Natural killer cell (primary cell): ENCODE data around the gene SIGLEC7. TPM values are rescaled to one million over a fixed set of nuclear protein-coding genes. Genes with fewer than 3 reads are reported as not detected.
A peak's percentile ranks its signal among the peaks of the same experiment; 100 is the strongest.

ENCODE experiments used
- ATAC-seq, 3 donors: fragments of 150-1000 bp in 2 of 3; fragments of 200-7000 bp in 1 of 3; cut with Tn5 transposase; 1 replicate in 1 of 3; 2 replicates in 2 of 3; pipeline ENCODE4 v1.10.0; 2021; ENCODE audit warnings: mild to moderate bottlenecking in 2 of 3, moderate library complexity in 2 of 3
- DNase-seq, 2 donors: peaks; one replicate each; pipeline versions ENCODE4 v3.0.0 to v3.0.0-alpha.2; 2013 to 2021; ENCODE audit warnings: mixed read lengths in 1 of 2
- H3K27ac ChIP-seq: one replicate; pipeline ENCODE4 v1.5.1; 2013; ENCODE audit warnings: mild to moderate bottlenecking, low read length
- H3K27me3 ChIP-seq: one replicate; pipeline ENCODE4 v1.6.1; 2013; ENCODE audit warnings: low read length; ENCODE audit not compliant: control insufficient read depth, insufficient read depth
- H3K36me3 ChIP-seq: one replicate; pipeline ENCODE4 v1.6.1; 2013; ENCODE audit warnings: low read length; ENCODE audit not compliant: control insufficient read depth, insufficient read depth
- H3K4me1 ChIP-seq: one replicate; pipeline ENCODE4 v1.6.1; 2013; ENCODE audit warnings: low read length; ENCODE audit not compliant: control insufficient read depth, insufficient read depth
- H3K4me3 ChIP-seq: one replicate; pipeline ENCODE4 v1.5.1; 2013; ENCODE audit warnings: low read length
- H3K9me3 ChIP-seq: one replicate; pipeline ENCODE4 v1.6.1; 2013; ENCODE audit warnings: low read length; ENCODE audit not compliant: control insufficient read depth, insufficient read depth
- H3K27ac Mint-ChIP-seq, 2 donors: one replicate each; pipeline ENCODE4 v1.8.0; 2022; ENCODE audit warnings: mild to moderate bottlenecking in 2 of 2, mixed read lengths in 2 of 2, moderate library complexity in 1 of 2
- H3K27me3 Mint-ChIP-seq, 2 donors: one replicate each; pipeline ENCODE4 v1.8.0; 2022; ENCODE audit warnings: low read depth in 2 of 2, mixed read lengths in 2 of 2
- H3K36me3 Mint-ChIP-seq: one replicate; pipeline ENCODE4 v1.8.0; 2022; ENCODE audit warnings: mixed read lengths
- H3K4me1 Mint-ChIP-seq, 2 donors: one replicate each; pipeline ENCODE4 v1.8.0; 2022; ENCODE audit warnings: mixed read lengths in 2 of 2
- H3K4me3 Mint-ChIP-seq: one replicate; pipeline ENCODE4 v1.8.0; 2022; ENCODE audit warnings: mild to moderate bottlenecking, moderate library complexity, mixed read lengths
- H3K9me3 Mint-ChIP-seq, 2 donors: one replicate each; pipeline ENCODE4 v1.8.0; 2022; ENCODE audit warnings: mixed read lengths in 2 of 2
- WGBS: methylation state at CpG from one replicate; pipeline ENCODE4 v1.1.7; 2013; ENCODE audit warnings: missing lambda C conversion rate; ENCODE audit not compliant: insufficient coverage; 5-methylcytosine and 5-hydroxymethylcytosine counted together
- intact Hi-C: fragments of 100-400 bp; cut with micrococcal nuclease; formaldehyde crosslinking; loops from one replicate; pipeline ENCODE4 v1.14.2; 2022
- total RNA-seq, 4 donors: library from RNA; stranded (reverse); fragments of 120-200 nt in 1 of 4; gene quantifications; one replicate each; pipeline versions ENCODE4 v1.2.3 to v1.2.4, GENCODE V29; 2013 to 2022
- TF ChIP-seq, protein P1 (sequence below): fragments of 200-600 bp; IDR thresholded peaks from one replicate; pipeline ENCODE4 v1.8.0; 2022; ENCODE audit warnings: antibody characterized with exemption

SIGLEC7 gene
- total RNA-seq, 3 donors from 2014 or later (not counting 1 experiment from before 2014, with no cell fraction given) = 48.6 to 56.0 (median 49.5) TPM

DNA sequence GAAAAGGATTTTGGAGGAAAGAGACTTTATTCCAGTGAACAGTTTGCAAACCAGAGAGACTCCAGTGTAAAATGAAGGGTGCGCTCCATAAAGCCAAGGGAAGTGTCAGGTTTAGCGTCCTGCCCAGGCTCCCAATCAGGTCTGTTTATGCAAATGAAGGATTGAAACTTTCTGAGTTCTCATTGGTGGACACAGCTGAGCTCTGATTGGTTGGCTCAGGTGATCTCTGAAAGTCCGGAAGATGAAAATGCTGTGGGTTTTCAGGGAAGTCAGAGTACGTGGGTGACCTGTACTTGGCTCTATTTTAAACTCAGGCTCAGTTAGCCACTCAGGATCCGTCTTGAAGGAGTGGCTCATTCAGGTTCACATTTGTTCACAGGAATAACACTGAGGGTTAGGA, 54.1 kb downstream of the SIGLEC7 start:
- Histone ChIP-seq H3K9me3 (no peaks in the 10 kb centered on the region), H3K27me3 (no peaks in the 10 kb centered on the region), H3K4me3 (no peak overlapping the region), H3K36me3 (no peaks in the 10 kb centered on the region), H3K4me1 (peaks cover 10% of the 10 kb centered on the region), H3K27ac (no peak overlapping the region)
- DNase-seq (no peak), ATAC-seq (no peak)
- H3K27me3 Mint-ChIP-seq = peaks cover 8 to 17% of the 10 kb centered on the region in 2 donors
- no peaks in the 10 kb centered on the region for H3K36me3 Mint-ChIP-seq
- no peak overlapping the region for H3K4me3 Mint-ChIP-seq
- no peaks in the 10 kb centered on the region for H3K9me3 Mint-ChIP-seq
- intact Hi-C loops = no loop called here
- no peak overlapping the region for H3K27ac Mint-ChIP-seq
- WGBS = 84% methylated on average over 4 of the region's 5 CpGs
- TF ChIP-seq, protein P1, sequence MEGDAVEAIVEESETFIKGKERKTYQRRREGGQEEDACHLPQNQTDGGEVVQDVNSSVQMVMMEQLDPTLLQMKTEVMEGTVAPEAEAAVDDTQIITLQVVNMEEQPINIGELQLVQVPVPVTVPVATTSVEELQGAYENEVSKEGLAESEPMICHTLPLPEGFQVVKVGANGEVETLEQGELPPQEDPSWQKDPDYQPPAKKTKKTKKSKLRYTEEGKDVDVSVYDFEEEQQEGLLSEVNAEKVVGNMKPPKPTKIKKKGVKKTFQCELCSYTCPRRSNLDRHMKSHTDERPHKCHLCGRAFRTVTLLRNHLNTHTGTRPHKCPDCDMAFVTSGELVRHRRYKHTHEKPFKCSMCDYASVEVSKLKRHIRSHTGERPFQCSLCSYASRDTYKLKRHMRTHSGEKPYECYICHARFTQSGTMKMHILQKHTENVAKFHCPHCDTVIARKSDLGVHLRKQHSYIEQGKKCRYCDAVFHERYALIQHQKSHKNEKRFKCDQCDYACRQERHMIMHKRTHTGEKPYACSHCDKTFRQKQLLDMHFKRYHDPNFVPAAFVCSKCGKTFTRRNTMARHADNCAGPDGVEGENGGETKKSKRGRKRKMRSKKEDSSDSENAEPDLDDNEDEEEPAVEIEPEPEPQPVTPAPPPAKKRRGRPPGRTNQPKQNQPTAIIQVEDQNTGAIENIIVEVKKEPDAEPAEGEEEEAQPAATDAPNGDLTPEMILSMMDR = no peak
- H3K4me1 Mint-ChIP-seq = peaks cover 7 to 11% of the 10 kb centered on the region in 2 donors

DNA sequence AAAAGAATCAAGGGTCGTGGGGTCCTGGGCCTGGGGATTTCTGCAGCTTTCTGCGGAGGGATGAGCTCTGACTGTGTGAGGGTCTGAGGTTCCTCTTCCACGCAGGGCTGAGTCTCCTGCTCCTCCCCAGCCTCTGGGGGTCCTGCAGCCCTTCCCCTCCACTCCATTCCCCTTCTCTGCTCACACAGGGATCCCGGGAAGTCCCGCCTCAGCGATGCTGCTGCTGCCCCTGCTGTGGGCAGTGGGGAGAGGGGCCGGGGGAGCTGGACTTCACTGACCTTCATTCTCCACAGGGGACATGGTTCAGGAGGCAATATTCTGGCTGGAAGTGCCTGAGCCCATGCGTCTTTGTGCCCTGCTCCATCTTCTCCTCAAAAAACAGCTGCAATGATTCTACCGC, 56.5 kb downstream of the SIGLEC7 start:
- H3K4me1 ChIP-seq = peaks cover 10% of the 10 kb centered on the region
- no peak overlapping the region for H3K27ac ChIP-seq
- 90% methylated on average over 9 of the region's 9 CpGs for WGBS
- H3K9me3 ChIP-seq = no peaks in the 10 kb centered on the region
- H3K4me3 ChIP-seq = no peak overlapping the region
- Mint-ChIP-seq H3K9me3 (no peaks in the 10 kb centered on the region), H3K36me3 (no peaks in the 10 kb centered on the region), H3K27ac (no peak overlapping the region), H3K27me3 (peaks cover 10 to 21% of the 10 kb centered on the region in 2 donors), H3K4me3 (no peak overlapping the region), H3K4me1 (peaks cover 7 to 11% of the 10 kb centered on the region in 2 donors)
- intact Hi-C loops = no loop called here
- no peaks in the 10 kb centered on the region for H3K36me3 ChIP-seq
- TF ChIP-seq, protein P1 = no peak
- peaks cover 2% of the 10 kb centered on the region for H3K27me3 ChIP-seq
- ATAC-seq (no peak), DNase-seq (no peak)

DNA sequence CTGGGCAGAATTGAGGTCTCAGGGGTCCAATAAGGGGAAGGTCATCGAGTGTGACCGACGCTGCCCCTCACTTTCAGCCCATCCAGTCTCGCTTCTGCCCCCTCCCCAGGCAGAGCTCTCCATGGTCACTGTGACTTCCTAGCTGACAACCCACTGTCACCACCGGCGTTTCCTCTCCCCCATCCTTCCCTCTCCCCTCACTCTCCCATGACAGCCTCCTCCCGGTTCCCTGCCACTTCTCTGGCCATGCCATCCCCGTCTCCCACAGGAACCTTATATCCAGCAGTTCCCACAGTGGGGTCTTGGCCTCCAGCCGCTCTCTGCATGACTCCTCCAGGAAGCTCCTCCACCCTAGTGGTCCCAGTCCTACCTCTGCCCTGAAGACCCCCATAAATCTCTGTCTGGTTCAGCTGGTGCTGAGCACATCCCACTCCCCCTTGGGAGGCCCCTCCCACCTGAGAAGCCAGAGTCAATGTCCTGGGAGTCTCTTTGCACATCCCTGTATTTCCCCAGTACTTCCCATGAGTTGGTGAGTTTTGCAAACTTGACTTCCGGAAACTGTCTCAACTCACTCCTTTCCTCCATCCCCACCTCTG, 58.1 kb downstream of the SIGLEC7 start:
- H3K27me3 ChIP-seq = peaks cover 2% of the 10 kb centered on the region
- H3K4me3 ChIP-seq = no peak overlapping the region
- TF ChIP-seq, protein P1 = no peak
- Mint-ChIP-seq H3K27me3 (peaks cover 10 to 16% of the 10 kb centered on the region in 2 donors), H3K9me3 (no peaks in the 10 kb centered on the region), H3K27ac (peak overlapping the region in 1 of 2 donors; percentile 30), H3K4me3 (no peak overlapping the region), H3K36me3 (no peaks in the 10 kb centered on the region), H3K4me1 (peaks cover under 1 to 1% of the 10 kb centered on the region in 2 donors)
- H3K4me1 ChIP-seq = peaks cover 5% of the 10 kb centered on the region
- intact Hi-C loops = no loop called here
- 79% methylated on average over 10 of the region's 10 CpGs for WGBS
- H3K36me3 ChIP-seq = no peaks in the 10 kb centered on the region
- no peak for ATAC-seq
- H3K27ac ChIP-seq = no peak overlapping the region
- no peaks in the 10 kb centered on the region for H3K9me3 ChIP-seq
- DNase-seq = no peak

DNA sequence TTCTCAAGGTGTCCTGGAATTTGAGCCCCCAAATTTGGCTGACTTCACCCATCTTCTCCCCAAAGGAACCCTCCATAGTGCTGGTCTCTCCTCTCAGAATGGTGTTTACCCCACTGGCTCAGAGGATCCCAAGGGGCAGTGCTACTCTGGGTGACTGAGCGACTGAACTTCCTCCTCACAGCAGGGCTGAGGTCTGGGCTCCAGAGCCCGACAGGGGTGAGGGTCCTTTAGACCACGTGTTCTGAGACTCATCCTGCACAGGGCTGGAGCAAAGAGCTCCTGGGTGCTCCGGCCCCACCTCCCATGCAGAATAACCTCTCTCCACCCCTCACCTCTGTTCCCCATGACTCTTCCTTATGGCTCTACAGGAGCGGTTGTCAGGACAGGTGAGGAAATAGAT, 59.6 kb downstream of the SIGLEC7 start:
- H3K9me3 ChIP-seq = no peaks in the 10 kb centered on the region
- H3K4me1 ChIP-seq = peaks cover 2% of the 10 kb centered on the region
- H3K27ac ChIP-seq = no peak overlapping the region
- Mint-ChIP-seq H3K27ac (no peak overlapping the region), H3K36me3 (no peaks in the 10 kb centered on the region), H3K4me1 (no peaks in the 10 kb centered on the region), H3K27me3 (peaks cover 10 to 13% of the 10 kb centered on the region in 2 donors), H3K9me3 (no peaks in the 10 kb centered on the region), H3K4me3 (no peak overlapping the region)
- TF ChIP-seq, protein P1 = no peak
- DNase-seq (no peak), ATAC-seq (no peak)
- no peak overlapping the region for H3K4me3 ChIP-seq
- whole genome bisulfite sequencing = 33% methylated on average over 3 of the region's 5 CpGs
- peaks cover 2% of the 10 kb centered on the region for H3K27me3 ChIP-seq
- H3K36me3 ChIP-seq = no peaks in the 10 kb centered on the region
- intact Hi-C loops = no loop called here
